ENCODE data around the gene ZYG11A. TPM values are rescaled to one million over a fixed set of nuclear protein-coding genes. Genes with fewer than 3 reads are reported as not detected.

The ZYG11A gene
- total and polyA plus RNA-seq, 2 of the 13 experiments (the other 11 are each of a cell fraction or from before 2014, with no cell fraction given) = not detected

DNA sequence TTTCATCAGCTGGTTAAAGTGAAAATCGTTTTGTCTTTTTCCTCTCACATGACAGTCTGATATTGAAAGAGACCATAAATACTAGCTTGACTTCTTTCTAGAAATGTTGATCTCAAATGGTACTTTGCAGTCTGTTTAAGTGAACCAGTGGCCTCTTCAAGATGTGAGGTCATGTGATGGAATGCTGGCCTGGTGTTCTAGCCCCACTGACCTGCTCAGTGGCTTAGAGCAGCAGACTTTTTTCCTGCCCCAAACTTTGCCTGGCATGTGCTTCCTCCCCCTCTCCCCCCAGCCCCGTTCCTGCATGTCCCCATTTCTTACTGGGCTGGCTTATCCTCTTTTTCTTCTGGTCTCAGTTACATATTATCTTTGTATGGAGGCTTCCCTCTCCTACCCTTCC lies 34.3 kb downstream of the ZYG11A start:
- in situ Hi-C loops (cut with HindIII; ENCODE audit: extremely low pct_ligation_motif_present, low pct_unique_long_range_greater_than_20kb) = no loop called here
- no peak overlapping the region for H3K9ac ChIP-seq (ENCODE audit: insufficient read depth, low read depth, low read length)
- no peak for DNase-seq (ENCODE audit: low spot score)
- H3K4me2 ChIP-seq (ENCODE audit: low read depth, low read length) = no peak overlapping the region
- no peaks in the 10 kb centered on the region for H3K9me3 ChIP-seq (ENCODE audit: low read length)
- ChIA-PET POLR2A (no interaction called here), CTCF (ENCODE audit: low intra/inter-chr PET ratio, low total read pairs) (no interaction called here)
- H4K20me1 ChIP-seq (ENCODE audit: insufficient read depth, low read length) = no peaks in the 10 kb centered on the region
- no peak for ATAC-seq
- no peak overlapping the region for H3K27ac ChIP-seq (ENCODE audit: extremely low read length, insufficient read depth, low read length)
- TF ChIP-seq, protein P1, sequence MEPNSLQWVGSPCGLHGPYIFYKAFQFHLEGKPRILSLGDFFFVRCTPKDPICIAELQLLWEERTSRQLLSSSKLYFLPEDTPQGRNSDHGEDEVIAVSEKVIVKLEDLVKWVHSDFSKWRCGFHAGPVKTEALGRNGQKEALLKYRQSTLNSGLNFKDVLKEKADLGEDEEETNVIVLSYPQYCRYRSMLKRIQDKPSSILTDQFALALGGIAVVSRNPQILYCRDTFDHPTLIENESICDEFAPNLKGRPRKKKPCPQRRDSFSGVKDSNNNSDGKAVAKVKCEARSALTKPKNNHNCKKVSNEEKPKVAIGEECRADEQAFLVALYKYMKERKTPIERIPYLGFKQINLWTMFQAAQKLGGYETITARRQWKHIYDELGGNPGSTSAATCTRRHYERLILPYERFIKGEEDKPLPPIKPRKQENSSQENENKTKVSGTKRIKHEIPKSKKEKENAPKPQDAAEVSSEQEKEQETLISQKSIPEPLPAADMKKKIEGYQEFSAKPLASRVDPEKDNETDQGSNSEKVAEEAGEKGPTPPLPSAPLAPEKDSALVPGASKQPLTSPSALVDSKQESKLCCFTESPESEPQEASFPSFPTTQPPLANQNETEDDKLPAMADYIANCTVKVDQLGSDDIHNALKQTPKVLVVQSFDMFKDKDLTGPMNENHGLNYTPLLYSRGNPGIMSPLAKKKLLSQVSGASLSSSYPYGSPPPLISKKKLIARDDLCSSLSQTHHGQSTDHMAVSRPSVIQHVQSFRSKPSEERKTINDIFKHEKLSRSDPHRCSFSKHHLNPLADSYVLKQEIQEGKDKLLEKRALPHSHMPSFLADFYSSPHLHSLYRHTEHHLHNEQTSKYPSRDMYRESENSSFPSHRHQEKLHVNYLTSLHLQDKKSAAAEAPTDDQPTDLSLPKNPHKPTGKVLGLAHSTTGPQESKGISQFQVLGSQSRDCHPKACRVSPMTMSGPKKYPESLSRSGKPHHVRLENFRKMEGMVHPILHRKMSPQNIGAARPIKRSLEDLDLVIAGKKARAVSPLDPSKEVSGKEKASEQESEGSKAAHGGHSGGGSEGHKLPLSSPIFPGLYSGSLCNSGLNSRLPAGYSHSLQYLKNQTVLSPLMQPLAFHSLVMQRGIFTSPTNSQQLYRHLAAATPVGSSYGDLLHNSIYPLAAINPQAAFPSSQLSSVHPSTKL (CRISPR knock-in tag; IDR thresholded peaks at IDR 0.05) = no peak
- TF ChIP-seq SALL2 (CRISPR knock-in tag; IDR thresholded peaks at IDR 0.05) = no peak
- TF ChIP-seq ZNF747 (CRISPR knock-in tag; IDR thresholded peaks at IDR 0.05; ENCODE audit: borderline replicate concordance) = no peak
- no peak for TF ChIP-seq JUNB (CRISPR knock-in tag; IDR thresholded peaks at IDR 0.05; ENCODE audit: borderline replicate concordance)
- TF ChIP-seq HOXA7 (CRISPR knock-in tag; IDR thresholded peaks at IDR 0.05) = no peak
- no peak for TF ChIP-seq CREB1 (IDR thresholded peaks at IDR 0.05)
- no peak for TF ChIP-seq CREB1 (CRISPR knock-in tag; IDR thresholded peaks at IDR 0.05)
- TF ChIP-seq, protein P2, sequence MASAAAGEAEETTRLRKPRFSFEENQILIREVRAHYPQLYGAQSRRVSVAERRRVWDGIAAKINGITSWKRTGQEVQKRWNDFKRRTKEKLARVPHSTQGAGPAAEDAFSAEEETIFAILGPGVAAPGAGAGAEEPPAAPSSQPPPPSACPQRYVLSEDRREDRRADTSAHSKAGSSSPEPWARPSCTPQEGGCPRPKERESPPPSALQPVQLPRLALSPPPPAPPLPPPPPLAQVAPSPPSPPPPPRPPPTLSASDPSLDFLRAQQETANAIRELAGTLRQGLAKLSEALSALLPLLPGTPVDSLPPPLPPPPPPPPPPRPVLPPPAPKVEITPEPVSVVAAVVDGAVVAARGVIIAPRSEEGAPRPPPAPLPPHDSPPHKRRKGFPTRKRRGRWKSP (CRISPR knock-in tag; IDR thresholded peaks at IDR 0.05) = no peak
- TF ChIP-seq, protein P3, sequence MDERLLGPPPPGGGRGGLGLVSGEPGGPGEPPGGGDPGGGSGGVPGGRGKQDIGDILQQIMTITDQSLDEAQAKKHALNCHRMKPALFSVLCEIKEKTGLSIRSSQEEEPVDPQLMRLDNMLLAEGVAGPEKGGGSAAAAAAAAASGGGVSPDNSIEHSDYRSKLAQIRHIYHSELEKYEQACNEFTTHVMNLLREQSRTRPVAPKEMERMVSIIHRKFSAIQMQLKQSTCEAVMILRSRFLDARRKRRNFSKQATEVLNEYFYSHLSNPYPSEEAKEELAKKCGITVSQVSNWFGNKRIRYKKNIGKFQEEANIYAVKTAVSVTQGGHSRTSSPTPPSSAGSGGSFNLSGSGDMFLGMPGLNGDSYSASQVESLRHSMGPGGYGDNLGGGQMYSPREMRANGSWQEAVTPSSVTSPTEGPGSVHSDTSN (CRISPR knock-in tag; IDR thresholded peaks at IDR 0.05) = no peak
- TF ChIP-seq, protein P4, sequence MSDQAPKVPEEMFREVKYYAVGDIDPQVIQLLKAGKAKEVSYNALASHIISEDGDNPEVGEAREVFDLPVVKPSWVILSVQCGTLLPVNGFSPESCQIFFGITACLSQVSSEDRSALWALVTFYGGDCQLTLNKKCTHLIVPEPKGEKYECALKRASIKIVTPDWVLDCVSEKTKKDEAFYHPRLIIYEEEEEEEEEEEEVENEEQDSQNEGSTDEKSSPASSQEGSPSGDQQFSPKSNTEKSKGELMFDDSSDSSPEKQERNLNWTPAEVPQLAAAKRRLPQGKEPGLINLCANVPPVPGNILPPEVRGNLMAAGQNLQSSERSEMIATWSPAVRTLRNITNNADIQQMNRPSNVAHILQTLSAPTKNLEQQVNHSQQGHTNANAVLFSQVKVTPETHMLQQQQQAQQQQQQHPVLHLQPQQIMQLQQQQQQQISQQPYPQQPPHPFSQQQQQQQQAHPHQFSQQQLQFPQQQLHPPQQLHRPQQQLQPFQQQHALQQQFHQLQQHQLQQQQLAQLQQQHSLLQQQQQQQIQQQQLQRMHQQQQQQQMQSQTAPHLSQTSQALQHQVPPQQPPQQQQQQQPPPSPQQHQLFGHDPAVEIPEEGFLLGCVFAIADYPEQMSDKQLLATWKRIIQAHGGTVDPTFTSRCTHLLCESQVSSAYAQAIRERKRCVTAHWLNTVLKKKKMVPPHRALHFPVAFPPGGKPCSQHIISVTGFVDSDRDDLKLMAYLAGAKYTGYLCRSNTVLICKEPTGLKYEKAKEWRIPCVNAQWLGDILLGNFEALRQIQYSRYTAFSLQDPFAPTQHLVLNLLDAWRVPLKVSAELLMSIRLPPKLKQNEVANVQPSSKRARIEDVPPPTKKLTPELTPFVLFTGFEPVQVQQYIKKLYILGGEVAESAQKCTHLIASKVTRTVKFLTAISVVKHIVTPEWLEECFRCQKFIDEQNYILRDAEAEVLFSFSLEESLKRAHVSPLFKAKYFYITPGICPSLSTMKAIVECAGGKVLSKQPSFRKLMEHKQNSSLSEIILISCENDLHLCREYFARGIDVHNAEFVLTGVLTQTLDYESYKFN (CRISPR knock-in tag; conservative IDR thresholded peaks at IDR 0.05) = no peak
- no peak overlapping the region for H3K4me3 ChIP-seq (replicated peaks in 1 of 3; ENCODE audit: insufficient read depth in 1 of 3, low read depth in 2 of 3, low read length in 3 of 3)
- H3K79me2 ChIP-seq (ENCODE audit: insufficient read depth, low read length) = no peaks in the 10 kb centered on the region
- H3K4me1 ChIP-seq (ENCODE audit: insufficient read depth, low read length) = 0 out of 2 replicates have a peak, but pooled peaks cover 5% of the 10 kb centered on the region
- intact Hi-C loops (cut with micrococcal nuclease; ENCODE audit: unreplicated experiment) = no loop called here
- no peak for FAIRE-seq
- no peak overlapping the region for H2AFZ ChIP-seq (ENCODE audit: low read length)
- no peaks in the 10 kb centered on the region for H3K27me3 ChIP-seq (ENCODE audit: control insufficient read depth in 1 of 2, insufficient read depth in 2 of 2, low read length in 2 of 2)
- 3% methylated on average over 2 of the region's 2 CpGs for WGBS (ENCODE audit: low lambda C conversion rate)
- BruUV-seq (replicated peaks) = no TSS peak
- H3K36me3 ChIP-seq (replicated peaks in 1 of 2; ENCODE audit: control insufficient read depth in 1 of 2, insufficient read depth in 2 of 2, low read length in 2 of 2) = no peaks in the 10 kb centered on the region

Measured in HepG2 (cell line).